Endothelial cell of umbilical vein (primary cell): ENCODE results near the gene OPCML. TPM values are rescaled to one million over a fixed set of nuclear protein-coding genes. Genes with fewer than 3 reads are reported as not detected.

Experiments used
- BruUV-seq: library from RNA; stranded (reverse); fragments of 400-500 nt; replicated peaks from 2 replicates; lab custom pipeline; 2021; lab: Mats Ljungman, UMichigan
- CTCF ChIA-PET: fragments of 300-600, 350-600 bp; sonication (Branson Sonifier 250); formaldehyde crosslinking; loops from one replicate; lab custom pipeline; 2021; ENCODE audit warnings: antibody characterized with exemption, inconsistent platforms; lab: Charles Lee
- POLR2A ChIA-PET: fragments of 300-600, 350-600 bp; sonication (Branson Sonifier 250); formaldehyde crosslinking; loops from one replicate; lab custom pipeline; 2021; ENCODE audit warnings: antibody characterized with exemption, inconsistent platforms; lab: Charles Lee
- DNase-seq: peaks from one replicate; pipeline ENCODE4 v3.0.0-alpha.2; 2011; ENCODE audit warnings: low read depth, low spot score
- FAIRE-seq: peaks from 2 replicates; lab custom pipeline; 2011; peaks lifted over from hg19 to GRCh38; lab: Jason Lieb, UNC
- H2AFZ ChIP-seq: 2 replicates; pipeline ENCODE4 v1.6.0; 2012; ENCODE audit warnings: low read depth, low read length, control low read depth, inconsistent platforms
- H3K27ac ChIP-seq: 2 replicates; pipeline ENCODE4 v1.5.1; 2011; ENCODE audit warnings: low read depth, mild to moderate bottlenecking, control low read depth, low read length, moderate library complexity; ENCODE audit not compliant: insufficient read depth
- H3K27me3 ChIP-seq, 2 experiments: 2 replicates each; pipeline versions ENCODE4 v1.6.0 to v1.6.1; 2011; ENCODE audit warnings: low read length in 2 of 2, mixed read lengths in 1 of 2; ENCODE audit not compliant: control insufficient read depth in 2 of 2, insufficient read depth in 2 of 2
- H3K36me3 ChIP-seq, 2 experiments: 2 replicates in 1 of 2; 3 replicates in 1 of 2; pipeline ENCODE4 v1.5.1; 2011; ENCODE audit warnings: low read length in 2 of 2, mild to moderate bottlenecking in 1 of 2, moderate library complexity in 1 of 2; ENCODE audit not compliant: control insufficient read depth in 2 of 2, insufficient read depth in 2 of 2; ENCODE audit errors: extremely low read depth in 1 of 2
- H3K4me1 ChIP-seq: 3 replicates; pipeline ENCODE4 v1.5.1; 2011; ENCODE audit warnings: mild to moderate bottlenecking, low read length; ENCODE audit not compliant: control insufficient read depth, insufficient read depth; ENCODE audit errors: extremely low read depth
- H3K4me2 ChIP-seq: 2 replicates; pipeline ENCODE4 v1.6.1; 2011; ENCODE audit warnings: low read length, control low read depth, mixed read lengths; ENCODE audit not compliant: insufficient read depth
- H3K4me3 ChIP-seq, 3 experiments: fragments of 200-600 bp in 1 of 3; sonication (generic), shearing (Covaris generic) in 1 of 3; replicated peaks in 1 of 3; 2 replicates each; pipeline ENCODE4 v1.5.1; 2011 to 2016; ENCODE audit warnings: control low read depth in 3 of 3, low read length in 3 of 3, mild to moderate bottlenecking in 2 of 3, inconsistent platforms in 1 of 3, low read depth in 1 of 3, moderate library complexity in 1 of 3; ENCODE audit not compliant: insufficient read depth in 1 of 3
- H3K79me2 ChIP-seq: 2 replicates; pipeline ENCODE4 v1.6.0; 2012; ENCODE audit warnings: low read length, inconsistent platforms; ENCODE audit not compliant: control insufficient read depth, insufficient read depth
- H3K9ac ChIP-seq: replicated peaks from 2 replicates; pipeline ENCODE3; 2011; ENCODE audit warnings: low read length, control low read depth; ENCODE audit not compliant: insufficient read depth; ENCODE audit errors: extremely low read depth
- H3K9me1 ChIP-seq: replicated peaks from 3 replicates; pipeline ENCODE4 v1.6.0; 2011; ENCODE audit warnings: mild to moderate bottlenecking, low read length; ENCODE audit not compliant: control insufficient read depth, insufficient read depth; ENCODE audit errors: extremely low read depth
- H3K9me3 ChIP-seq: replicated peaks from 2 replicates; pipeline ENCODE4 v1.5.1; 2012; ENCODE audit warnings: low read length, inconsistent platforms; ENCODE audit not compliant: control insufficient read depth, insufficient read depth
- H4K20me1 ChIP-seq: replicated peaks from 2 replicates; pipeline ENCODE3; 2011; ENCODE audit warnings: mild to moderate bottlenecking, low read length; ENCODE audit not compliant: control insufficient read depth, insufficient read depth; ENCODE audit errors: extremely low read depth
- CTCF ChIP-seq, 2 donors: IDR thresholded peaks; 1 replicate in 1 of 2; 2 replicates in 1 of 2; pipeline ENCODE4 v1.5.1; 2011; ENCODE audit warnings: low read length in 2 of 2, mild to moderate bottlenecking in 2 of 2, moderate library complexity in 2 of 2, control low read depth in 1 of 2, inconsistent platforms in 1 of 2, low read depth in 1 of 2; ENCODE audit not compliant: insufficient read depth in 1 of 2; ENCODE audit errors: extremely low read depth in 1 of 2
- EZH2 ChIP-seq: IDR thresholded peaks from 2 replicates; pipeline ENCODE4 v1.6.1; 2012; ENCODE audit warnings: borderline replicate concordance, low read depth, mild to moderate bottlenecking, moderate library complexity, low read length, inconsistent platforms; ENCODE audit not compliant: severe bottlenecking
- FOS ChIP-seq: IDR thresholded peaks from 2 replicates; pipeline ENCODE4 v1.6.1; 2011; ENCODE audit warnings: mild to moderate bottlenecking, low read length, moderate library complexity, borderline replicate concordance; ENCODE audit not compliant: insufficient read depth
- GATA2 ChIP-seq: IDR thresholded peaks from 2 replicates; pipeline ENCODE4 v1.7.0; 2011; ENCODE audit warnings: low read depth, mild to moderate bottlenecking, moderate library complexity, mixed read lengths, low read length; ENCODE audit not compliant: insufficient read length, insufficient read depth
- JUN ChIP-seq: IDR thresholded peaks from 2 replicates; pipeline ENCODE4 v1.6.1; 2011; ENCODE audit warnings: borderline replicate concordance, low read depth; ENCODE audit not compliant: insufficient read length, insufficient read depth
- MAX ChIP-seq: IDR thresholded peaks from 2 replicates; pipeline ENCODE4 v1.6.1; 2011; ENCODE audit not compliant: insufficient read depth, insufficient read length
- MYC ChIP-seq: IDR thresholded peaks from one replicate; pipeline ENCODE4 v1.6.1; 2011; ENCODE audit warnings: mild to moderate bottlenecking, low read depth, low read length
- POLR2A ChIP-seq: IDR thresholded peaks from 2 replicates; pipeline ENCODE4 v1.6.1; 2012; ENCODE audit warnings: low read depth, mild to moderate bottlenecking, control low read depth, low read length
- POLR2AphosphoS5 ChIP-seq: IDR thresholded peaks from 2 replicates; pipeline ENCODE4 v1.6.1; 2012; ENCODE audit warnings: low read depth, mild to moderate bottlenecking, control low read depth, low read length, moderate library complexity; ENCODE audit not compliant: insufficient read depth
- dilution Hi-C: fragments of 300-500 bp; cut with MboI; formaldehyde crosslinking; loops from one replicate; pipeline ENCODE4 v1.15.0; 2019; ENCODE audit warnings: low sequenced_read_pairs; ENCODE audit not compliant: extremely low pct_ligation_motif_present
- intact Hi-C: fragments of 100-400 bp; cut with micrococcal nuclease; formaldehyde crosslinking; loops from one replicate; pipeline ENCODE4 v1.10.0; 2022
- polyA plus RNA-seq, 4 experiments: library from polyadenylated mRNA; depleted of rRNA in 3 of 4; stranded (reverse) in 3 of 4; unstranded in 1 of 4; fragments of >200 nt; gene quantifications; 2 replicates each; pipeline versions ENCODE4 v1.2.1 to v1.2.3, GENCODE V29; 2011 to 2012; ENCODE audit warnings: missing spikeins in 1 of 4
- total RNA-seq: library from RNA; stranded (reverse); gene quantifications from 2 replicates; pipeline ENCODE4 v1.2.3, GENCODE V29; 2021

OPCML gene
- total and polyA plus RNA-seq, 2 donors (not counting 3 experiments of a cell fraction or from before 2014, with no cell fraction given): not detected

GRCh38 chr11:132408877-132409276 lies 1123.4 kb downstream of the OPCML start:
- intact Hi-C loops: no loop called here
- ChIA-PET POLR2A (no interaction called here), CTCF (no interaction called here)
- no peak for FAIRE-seq
- no peak overlapping the region for H2AFZ ChIP-seq
- H3K27me3 ChIP-seq: no peaks in the 10 kb centered on the region
- no peak overlapping the region for H3K4me3 ChIP-seq
- H3K27ac ChIP-seq: no peak overlapping the region
- H3K9me1 ChIP-seq: no peaks in the 10 kb centered on the region
- no TSS peak for BruUV-seq
- DNase-seq: no peak
- no peaks in the 10 kb centered on the region for H3K36me3 ChIP-seq
- no peak overlapping the region for H3K4me2 ChIP-seq
- no peaks in the 10 kb centered on the region for H3K4me1 ChIP-seq
- dilution Hi-C loops: no loop called here
- TF ChIP-seq POLR2AphosphoS5 (no peak), FOS (no peak), GATA2 (no peak), CTCF (IDR thresholded peaks at IDR 0.05; ENCODE audit: extremely low read depth in 1 of 2, insufficient read depth in 1 of 2, low read depth in 1 of 2, low read length in 2 of 2) (no peak), EZH2 (no peak), POLR2A (no peak), MAX (no peak), MYC (no peak), JUN (no peak)
- H3K79me2 ChIP-seq: no peaks in the 10 kb centered on the region
- H4K20me1 ChIP-seq: no peaks in the 10 kb centered on the region
- no peak overlapping the region for H3K9ac ChIP-seq
- H3K9me3 ChIP-seq: peaks cover 4% of the 10 kb centered on the region
